GM19035 (cell line): ENCODE results near the gene R3HDML.
"Not testable (repeated sequence)": the region's sequence is repeated elsewhere in the genome, so short reads cannot be mapped to it uniquely, and the experiment has no call there.

Experiments
- ATAC-seq: cut with Tn5 transposase; IDR thresholded peaks from one replicate; pipeline ENCODE4 v1.9.1; 2021; ENCODE audit not compliant: unreplicated experiment

Gene R3HDML

DNA sequence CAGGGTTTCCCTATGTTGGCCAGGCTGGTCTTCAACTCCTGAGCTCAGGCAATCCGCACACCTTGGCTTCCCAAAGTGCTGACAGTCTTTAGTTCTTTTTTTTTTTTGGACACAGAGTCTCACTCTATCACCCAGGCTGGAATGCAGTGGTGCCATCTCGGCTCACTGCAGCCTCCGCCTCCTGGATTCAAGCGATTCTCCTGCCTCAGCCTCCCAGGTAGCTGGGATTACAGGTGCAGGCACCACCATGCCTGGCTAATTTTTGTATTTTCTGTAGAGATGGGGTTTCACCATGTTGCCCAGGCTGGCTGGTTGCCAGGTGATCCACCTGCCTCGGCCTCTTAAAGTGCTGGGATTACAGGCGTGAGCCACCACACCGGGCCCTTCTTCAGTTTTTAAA lies 9.1 kb upstream of the R3HDML start:
- ATAC-seq, result not testable (repeated sequence)

DNA sequence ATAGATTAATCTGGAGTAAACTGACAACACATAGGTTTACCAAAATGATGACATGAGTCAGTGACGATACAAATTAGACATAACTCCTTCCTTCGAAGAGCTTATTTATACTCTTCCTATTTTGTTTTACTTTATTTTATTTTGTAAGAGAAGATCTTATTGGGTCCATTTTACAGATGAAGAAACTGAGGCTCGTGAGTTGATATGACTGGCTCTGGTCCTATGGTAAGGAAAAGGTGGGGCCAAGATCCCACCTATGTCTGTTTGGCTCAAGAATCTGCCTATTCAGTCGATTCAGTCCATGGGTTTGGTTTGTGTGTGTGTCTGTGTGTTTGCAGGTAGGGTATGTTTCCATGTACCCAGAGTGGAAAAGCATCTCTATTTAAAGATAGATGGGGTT lies 8.4 kb upstream of the R3HDML start:
- ATAC-seq, result no peak

DNA sequence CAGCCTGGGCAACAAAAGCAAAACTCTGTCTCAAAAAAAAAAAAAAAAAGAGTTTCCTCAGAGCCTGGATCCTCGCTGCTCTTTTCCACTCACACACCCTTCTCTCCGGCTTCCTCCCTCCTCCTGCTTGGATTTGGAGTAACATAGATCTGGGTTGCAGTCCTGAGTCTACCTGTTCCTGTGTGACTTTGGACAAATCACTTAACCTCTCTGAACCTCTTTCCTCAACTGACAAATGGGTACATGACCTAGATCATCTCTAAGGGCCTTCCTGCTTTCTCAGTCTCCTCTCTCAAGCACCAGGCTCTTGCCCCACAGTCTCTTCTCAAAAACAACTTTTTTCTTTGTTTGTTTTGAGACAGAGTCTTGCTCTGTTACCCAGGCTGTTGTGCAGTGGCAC lies 5.6 kb upstream of the R3HDML start:
- ATAC-seq, result no peak

DNA sequence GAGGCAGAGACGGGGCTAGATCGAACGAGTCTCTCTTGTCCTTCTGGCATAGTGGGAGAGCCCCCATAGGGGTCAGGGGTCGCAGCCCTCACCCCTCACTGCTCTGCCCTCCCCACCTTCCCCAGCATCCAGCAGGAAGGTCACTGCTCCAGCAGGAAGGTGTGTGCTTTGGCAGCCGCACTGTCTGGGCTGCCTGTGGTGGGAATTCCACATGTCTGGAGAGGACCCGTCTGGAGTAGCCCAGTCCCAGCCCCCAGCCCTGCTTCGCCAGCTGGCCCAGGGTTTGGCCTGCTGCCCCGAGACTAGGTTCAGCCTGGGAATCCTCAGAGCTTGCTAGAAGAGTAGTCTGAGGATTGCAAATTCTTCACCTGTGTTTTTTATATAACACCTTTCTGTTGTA lies 2.5 kb upstream of the R3HDML start:
- ATAC-seq, result no peak

DNA sequence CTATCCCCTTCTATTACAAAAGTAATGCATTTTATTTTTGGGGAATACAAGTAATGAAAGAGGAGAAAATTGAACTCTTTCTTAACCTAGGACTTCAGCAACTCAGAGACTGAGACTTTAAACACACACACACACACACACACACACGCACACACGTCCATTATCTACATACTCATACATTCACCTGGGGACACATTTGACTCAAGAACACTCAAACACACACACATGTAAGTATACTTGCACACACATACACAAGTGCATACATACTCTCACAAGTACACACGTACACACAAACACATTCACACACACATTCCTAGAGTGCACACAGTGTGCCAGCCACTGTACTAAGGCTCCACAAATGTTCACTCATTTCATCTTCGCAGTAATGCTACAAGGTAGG lies 2.1 kb upstream of the R3HDML start:
- ATAC-seq, result no peak

DNA sequence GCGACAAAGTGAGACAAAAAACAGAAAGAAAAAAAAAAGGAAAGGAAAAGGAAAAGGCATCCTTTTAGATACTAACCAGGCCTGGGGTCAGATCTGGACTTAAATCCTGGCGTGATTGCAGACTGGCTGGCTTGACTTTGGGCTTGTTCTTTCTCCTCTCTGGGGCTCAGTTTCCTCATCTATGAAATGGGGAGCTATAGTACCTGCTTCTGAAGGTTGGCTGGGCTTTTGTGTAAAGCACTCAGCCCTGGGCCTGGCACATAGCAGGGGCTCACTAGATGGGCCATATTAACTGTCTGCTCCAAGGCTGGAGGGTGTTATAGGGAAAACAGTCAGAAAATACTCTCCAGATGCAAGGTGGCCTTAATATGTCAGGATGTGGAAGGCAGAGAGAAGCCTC lies 1.2 kb upstream of the R3HDML start:
- ATAC-seq, result no peak

DNA sequence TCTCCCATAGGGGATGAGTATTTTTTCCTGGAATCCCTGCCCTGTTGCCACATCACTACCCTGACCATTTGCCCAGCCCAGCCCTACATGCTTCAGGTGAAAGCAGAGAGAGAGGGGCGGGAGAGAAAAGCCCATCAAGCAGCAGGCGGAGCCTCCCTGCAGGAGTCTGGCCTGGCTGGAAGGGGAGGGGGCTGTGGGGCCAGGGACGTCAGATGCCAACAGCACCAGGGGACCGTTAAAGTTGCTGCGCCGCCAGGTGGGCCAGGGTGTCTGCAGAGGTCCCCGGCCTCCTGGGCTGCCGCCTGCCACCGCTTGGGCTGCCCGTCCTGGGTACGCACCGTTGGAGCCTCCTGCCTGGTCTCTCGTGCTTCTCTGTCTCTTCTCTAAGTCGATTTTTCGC lies 757 bp upstream of the R3HDML start:
- ATAC-seq, result no peak

DNA sequence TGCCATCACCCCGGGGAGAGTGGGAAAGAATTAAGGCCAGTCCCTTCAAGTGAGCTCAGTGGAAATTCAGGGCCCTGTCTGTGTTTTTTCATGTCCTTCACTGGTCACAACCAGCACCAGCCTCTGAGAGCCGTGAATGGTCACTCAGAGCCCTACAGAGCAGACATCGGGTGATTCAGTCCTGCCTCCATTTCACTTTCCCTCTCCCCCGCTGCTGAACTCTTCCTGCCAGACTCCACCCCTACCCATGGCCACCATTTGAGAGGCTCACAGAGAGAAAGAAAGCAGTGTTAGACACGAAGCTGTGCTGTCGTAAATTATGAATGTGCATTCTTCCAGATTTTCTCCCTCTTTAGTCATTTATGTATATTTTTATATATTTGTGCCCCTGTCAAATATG lies 5.4 kb downstream of the R3HDML start:
- ATAC-seq, result no peak

DNA sequence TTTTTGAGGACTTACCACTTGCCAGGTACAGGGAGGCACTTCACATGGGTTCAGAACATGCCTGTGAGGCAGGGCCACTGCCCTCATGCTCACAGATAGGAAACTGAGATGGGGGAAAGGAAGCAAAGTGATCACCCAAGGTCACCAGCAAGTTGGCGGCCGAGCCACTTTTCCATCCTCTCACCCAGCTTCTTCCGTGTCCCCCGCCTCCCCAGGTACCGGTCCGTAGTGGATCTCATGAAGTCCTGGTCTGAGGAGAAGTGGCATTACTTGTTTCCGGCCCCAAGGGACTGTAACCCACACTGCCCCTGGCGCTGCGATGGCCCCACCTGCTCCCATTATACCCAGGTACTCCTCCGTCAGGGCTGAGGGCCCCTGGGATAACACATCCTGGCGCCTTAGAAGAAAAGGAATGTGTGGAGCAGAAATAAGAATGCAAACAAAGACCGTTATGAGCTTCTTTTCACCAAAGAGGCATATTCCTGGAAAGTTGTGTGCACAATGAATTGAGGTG lies 6.4 kb downstream of the R3HDML start:
- ATAC-seq, result no peak

DNA sequence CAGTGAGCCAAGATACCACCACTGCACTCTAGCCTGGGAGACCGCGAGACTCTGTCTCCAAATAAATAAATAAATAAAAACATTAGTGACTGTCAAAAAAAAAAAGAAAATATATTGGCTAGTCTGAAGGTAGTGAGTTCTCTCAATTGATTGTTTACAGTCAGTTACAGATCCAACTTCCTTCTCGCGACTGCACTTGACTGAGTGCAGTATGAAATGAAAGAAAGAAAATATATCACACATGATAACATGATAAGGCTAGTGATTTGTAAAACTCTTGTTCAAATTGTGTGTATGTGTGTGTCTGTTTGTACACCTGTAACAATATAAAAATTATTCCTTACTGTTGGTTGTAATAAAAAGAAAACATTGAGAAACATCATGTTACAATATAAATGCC lies 7.9 kb downstream of the R3HDML start:
- ATAC-seq, result no peak

DNA sequence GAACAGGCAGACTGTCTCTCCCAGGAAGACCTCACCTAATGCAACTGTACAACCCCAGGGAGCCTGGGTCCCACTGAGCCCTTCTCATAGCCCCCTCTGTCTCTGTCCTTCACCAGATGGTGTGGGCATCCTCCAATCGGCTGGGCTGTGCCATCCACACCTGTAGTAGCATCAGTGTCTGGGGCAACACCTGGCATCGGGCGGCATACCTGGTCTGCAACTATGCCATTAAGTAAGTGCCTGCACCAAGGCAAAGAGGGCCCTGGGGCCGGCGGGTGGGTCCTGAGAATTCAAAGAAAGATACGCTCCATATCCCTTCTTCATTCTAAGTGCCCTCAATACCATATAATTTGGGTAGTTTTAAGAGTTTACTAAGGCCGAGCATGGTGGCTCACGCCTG lies 8.3 kb downstream of the R3HDML start:
- ATAC-seq, result no peak

DNA sequence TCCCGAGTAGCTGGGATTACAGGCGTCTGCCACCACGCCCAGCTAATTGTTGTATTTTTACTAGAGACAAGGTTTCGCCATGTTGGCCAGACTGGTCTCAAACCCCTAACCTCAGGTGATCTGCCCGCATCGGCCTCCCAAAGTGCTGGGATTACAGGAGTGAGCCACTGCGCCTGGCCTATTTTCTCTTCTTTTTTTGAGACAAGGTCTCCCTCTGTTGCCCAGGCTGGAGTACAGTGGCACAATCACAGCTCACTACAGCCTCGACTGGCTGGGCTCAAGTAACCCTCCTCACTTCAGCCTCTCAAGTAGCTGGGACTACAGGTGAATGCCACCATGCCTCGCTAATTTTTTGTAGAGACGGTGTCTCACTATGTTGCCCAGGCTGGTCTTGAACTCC lies 9.1 kb downstream of the R3HDML start:
- ATAC-seq, result not testable (repeated sequence)

DNA sequence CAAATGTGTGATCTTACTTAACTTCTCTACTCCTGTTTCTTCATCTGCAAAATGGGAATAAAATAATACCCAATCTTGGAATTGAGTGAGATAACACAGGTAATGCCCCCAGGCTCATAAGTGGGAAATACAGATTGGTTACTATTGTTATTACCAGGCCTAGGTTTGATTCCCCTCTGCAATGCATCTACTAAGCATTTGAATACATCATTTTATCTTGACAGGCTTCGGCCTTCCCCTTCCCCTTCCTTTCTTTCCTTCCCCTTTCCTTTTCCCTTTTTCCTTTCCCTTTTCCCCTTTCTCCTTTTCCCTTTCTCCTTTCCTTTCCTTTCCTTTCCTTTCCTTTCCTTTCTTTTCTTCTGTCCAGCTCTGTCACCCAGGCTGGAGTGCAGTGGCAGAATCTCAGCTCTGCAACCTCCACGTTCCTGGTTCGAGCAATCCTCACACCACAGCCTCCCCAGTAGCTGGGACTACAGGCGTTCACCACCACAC lies 11.4 kb downstream of the R3HDML start:
- ATAC-seq, result no peak

DNA sequence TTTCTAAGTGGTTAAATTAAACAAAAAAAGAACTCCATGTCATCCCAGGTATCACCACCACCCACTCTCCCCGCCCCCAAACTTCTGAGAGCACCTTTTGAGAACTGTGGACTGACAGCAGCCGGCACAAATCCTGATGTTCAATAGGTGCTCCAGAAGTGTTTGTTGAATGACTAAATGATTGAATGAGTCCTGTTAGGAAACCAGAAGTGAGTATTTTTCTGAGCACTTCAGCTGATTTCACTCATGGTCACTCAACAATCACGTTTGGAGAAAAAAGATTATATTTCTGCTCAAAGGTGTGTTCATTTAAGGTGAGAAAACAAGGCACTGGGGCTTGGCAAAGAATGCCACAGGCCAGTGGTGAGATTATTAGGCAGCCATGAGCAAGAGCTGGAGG lies 12.5 kb downstream of the R3HDML start:
- no peak for ATAC-seq

DNA sequence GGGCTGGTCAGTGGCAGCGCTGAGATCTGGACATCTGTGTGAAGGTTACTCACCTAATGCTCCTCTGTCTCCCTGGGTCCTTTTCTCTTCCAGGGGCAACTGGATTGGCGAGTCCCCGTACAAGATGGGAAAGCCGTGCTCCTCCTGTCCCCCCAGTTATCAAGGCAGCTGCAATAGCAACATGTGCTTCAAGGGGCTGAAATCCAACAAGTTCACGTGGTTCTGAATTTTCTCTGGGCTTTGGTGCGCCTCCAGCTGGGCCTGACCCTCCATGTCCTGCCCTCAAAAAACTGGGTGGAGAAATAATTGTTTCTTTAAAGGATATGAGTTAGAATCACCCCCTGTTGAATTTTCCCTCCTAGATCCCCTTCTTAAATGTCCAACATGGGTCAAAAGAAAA lies 13.7 kb downstream of the R3HDML start:
- ATAC-seq, result no peak

DNA sequence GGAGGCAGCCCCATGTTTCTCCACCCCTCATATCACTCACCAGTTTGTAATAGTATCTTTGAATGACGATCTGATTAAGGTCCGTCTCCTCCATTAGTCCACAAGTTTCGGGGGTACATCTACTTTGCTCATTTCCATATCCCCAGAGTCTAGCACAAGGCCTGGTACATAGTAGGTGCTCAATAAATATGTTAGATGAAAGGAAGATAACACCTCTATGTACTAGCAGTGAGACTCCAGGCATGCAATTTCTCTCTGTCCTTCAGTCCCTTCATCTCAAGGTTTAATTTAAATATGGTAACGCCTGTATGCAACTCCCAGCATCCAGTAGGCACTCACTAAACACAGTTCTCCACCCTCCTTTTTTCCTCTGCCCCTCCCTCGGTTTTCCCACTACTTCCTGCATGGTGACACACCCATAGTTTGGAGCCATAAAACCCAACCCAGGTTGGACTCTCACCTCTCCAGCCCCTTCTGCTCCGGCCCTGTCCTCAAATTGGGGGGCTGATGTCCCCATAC lies 18.2 kb downstream of the R3HDML start:
- no peak for ATAC-seq

DNA sequence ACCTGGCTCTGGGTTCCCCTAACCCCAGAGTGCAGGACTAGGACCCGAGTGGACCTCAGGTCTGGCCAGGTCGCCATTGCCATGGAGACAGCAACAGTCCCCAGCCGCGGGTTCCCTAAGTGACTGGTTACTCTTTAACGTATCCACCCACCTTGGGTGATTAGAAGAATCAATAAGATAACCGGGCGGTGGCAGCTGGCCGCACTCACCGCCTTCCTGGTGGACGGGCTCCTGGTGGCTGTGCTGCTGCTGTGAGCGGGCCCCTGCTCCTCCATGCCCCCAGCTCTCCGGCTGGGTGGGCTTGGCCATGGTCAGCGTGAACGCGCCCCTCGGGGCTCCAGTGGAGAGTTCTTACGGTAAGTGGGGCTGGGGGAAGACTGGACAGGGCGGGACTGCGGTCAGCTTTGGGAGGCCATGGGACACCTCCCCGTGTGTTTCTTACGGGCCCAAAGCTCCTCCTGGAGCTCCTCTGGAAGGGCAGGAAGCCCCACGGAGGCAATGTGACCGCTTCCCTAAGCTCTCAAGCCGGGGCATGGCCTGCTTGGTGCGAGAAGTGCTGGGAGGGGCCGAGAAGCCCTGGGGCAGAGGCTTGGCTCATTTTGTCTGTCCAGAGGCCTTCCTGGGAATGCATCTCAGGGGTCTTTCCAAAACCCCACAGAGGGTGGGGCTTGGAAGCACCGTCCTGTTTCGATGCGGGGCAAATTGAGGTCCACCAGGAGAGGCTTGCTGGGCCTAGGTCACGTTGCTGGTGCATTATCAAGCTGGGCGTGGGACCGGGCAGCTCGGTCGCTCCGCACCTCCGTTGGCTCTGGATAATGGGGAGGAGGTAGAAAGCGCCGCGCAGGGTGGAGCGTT lies 18.9 kb downstream of the R3HDML start, which contains the start of gene HNF4A:
Gene HNF4A (plus strand): TSS at position 202 of the 855 bp plus-strand sequence. CDS start 106 bp downstream, at position 308.
- no peak for ATAC-seq

DNA sequence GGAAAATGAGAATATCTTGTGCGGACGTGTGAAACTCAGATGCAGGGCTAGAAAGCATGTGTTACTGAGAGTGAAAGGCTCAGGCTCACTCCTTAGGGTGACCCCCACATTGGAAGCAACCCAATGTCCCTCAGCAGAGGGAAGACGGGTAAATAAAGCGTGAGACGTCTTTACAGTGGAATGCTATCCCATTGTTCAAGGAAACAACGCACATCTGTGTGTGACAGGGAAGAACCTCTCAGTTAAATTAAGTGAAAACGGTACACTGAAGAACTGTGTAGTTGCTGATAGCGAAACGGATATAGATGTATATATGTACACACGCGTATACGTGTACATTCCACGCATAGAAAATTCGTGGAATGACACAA lies 19.5 kb downstream of the R3HDML start:
- no peak for ATAC-seq

DNA sequence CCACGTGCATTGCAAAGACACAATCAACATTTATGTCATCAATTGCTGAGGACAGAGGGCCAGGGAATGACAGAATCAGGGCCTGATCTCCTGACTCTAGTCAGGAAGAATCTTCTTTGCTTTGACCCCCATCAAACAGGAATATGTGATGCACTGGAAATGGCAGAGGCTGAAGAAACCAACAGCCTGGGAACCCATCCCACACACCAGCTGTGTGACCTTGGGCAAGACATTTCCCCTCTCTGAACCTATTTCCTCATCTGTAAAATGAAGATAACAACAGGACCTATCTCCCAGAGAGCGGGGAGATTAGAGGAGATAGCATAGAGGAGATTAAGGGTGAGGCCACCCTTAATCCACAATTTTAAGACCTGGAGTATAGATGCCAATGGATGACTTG lies 20.2 kb downstream of the R3HDML start:
- no peak for ATAC-seq

DNA sequence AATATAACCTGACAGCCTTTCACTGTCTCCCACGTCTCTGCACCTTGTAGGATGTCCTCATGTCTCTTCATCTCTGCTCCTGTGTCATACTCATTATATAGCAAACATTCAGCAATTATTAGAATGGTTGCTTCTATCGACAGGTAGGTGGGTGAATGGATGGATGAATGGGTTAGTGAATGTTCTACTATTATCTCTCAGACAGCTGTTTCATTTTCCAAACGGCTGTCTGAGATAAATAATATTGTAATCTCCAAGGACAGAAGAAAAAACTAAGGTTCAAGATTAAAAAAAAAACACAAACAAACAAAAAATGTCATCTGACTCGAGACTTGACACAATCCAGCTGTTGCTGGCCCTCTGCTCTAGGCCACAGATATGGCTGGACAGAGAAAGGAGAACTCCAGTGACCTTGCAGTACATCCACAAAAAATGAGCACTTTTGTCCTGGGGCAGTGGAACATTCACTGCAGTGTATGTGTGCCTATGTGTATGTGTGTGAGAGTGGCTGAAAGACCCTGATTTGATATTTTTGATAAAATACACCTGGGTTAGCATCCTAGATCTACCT lies 20.8 kb downstream of the R3HDML start:
- no peak for ATAC-seq

DNA sequence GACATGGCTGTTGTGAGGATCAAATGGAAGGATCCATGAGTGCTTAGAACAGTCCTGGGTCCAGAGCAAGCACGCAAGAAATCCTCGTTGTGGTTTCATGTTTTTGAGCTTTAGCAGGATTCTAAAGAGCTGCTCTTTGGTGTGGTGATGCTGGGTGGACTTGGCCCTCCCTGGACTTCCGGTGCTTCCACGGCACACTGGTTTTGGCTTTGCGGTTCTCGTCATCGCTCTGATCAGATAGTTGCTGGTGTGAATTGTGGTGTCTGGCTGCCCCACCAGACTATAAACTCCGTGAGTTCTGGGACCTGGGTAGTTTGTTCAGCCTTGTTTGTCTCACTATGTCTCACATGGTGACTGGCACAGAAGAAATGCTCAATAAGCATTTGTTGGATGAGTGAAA lies 21.9 kb downstream of the R3HDML start:
- no peak for ATAC-seq

DNA sequence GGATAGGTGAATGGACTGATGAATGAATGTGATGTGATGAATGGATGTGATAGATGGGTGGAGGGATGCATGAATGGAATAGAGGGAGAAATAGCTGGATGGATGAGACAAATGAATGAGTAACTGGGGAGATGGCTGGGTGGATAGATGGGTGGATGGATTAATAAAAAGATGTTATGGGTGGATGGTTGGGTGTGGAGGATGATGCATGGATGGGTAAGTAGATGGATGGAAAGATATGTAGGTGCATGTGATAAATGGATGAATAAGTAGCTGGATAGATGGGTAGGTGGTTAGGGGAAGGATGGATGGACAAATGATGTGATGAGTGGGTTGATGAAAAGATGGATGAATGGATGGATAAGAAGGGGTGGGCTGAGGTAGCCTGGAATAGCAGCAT lies 23.4 kb downstream of the R3HDML start:
- ATAC-seq, result no peak
